GM12801 (cell line): Measurements from ENCODE around the gene DDX1.

ENCODE experiments used
- TF ChIP-seq, protein P1 (sequence below): IDR thresholded peaks from one replicate; pipeline ENCODE4 v1.5.1; 2011; ENCODE audit warnings: control low read depth; ENCODE audit not compliant: insufficient read length; ENCODE audit errors: extremely low read depth

Gene DDX1

DNA sequence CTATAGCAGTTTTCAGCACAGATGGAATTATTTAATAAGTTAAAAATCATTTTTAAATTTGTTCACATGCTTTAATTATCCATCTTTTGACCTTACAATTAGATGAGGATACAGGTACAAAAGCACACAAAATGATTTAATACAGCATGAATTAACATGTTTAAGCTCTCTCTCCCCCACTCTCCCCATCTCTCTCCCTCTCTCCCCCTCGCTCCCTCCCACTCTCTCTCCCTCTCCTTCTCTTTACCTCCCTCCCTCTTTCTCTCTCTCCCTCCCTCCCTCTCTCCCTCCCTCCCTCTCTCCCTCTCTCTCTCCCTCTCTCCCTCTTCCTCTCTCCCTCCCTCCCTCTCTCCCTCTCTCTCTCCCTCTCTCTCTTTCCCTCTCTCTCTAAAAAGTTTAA, 38.1 kb upstream of the DDX1 start:
- TF ChIP-seq, protein P1, sequence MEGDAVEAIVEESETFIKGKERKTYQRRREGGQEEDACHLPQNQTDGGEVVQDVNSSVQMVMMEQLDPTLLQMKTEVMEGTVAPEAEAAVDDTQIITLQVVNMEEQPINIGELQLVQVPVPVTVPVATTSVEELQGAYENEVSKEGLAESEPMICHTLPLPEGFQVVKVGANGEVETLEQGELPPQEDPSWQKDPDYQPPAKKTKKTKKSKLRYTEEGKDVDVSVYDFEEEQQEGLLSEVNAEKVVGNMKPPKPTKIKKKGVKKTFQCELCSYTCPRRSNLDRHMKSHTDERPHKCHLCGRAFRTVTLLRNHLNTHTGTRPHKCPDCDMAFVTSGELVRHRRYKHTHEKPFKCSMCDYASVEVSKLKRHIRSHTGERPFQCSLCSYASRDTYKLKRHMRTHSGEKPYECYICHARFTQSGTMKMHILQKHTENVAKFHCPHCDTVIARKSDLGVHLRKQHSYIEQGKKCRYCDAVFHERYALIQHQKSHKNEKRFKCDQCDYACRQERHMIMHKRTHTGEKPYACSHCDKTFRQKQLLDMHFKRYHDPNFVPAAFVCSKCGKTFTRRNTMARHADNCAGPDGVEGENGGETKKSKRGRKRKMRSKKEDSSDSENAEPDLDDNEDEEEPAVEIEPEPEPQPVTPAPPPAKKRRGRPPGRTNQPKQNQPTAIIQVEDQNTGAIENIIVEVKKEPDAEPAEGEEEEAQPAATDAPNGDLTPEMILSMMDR: no peak

DNA sequence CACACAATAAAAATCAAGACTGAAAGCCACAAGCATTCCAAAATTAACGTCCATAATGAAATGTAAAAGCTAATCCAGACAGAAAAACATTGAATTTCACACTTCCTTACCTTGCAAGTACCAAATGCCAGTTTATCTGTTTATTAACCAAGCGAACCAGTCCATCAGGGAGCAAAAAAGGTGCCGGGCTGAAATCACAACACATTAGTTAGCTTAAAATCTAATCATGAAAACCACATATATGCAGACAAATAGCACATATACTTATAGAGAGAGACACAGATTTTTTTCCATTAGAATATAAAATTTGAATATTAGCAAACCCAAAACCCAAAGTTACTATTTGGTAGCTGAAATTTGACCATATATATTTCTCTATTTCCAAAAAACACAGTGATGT, 37.7 kb upstream of the DDX1 start:
- TF ChIP-seq, protein P1: no peak

DNA sequence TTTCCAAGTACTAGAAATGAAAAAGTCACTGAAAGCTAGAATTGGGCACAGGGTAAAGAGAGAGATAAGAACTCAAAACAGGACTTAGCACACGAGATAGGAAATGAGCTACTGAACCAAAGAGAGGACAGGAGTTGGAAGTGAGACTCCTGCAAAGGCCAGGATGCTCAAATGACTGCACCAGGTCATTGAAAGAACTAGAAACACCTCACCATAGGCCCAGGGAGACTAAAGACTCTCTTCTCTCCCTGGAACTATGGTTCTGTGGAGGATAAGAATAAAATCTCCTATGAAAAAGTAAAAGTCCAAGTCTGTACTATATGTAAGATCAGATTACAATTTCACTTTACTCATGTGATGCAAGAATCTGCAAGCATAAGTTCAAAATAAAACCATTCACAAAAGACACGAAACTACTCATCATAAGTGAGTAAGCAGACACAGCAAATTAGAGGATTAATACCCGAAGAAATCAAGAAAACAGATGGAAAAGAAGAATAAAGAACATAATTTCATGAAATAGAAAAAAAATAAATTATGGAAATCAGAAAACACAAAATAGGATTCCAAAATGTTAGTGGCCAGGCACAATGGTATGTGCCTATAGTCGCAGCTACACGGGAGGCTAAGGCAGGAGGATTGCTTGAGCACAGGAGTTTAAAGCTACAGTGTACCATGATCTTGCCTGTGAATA, 37.0 kb upstream of the DDX1 start:
- TF ChIP-seq, protein P1: no peak

DNA sequence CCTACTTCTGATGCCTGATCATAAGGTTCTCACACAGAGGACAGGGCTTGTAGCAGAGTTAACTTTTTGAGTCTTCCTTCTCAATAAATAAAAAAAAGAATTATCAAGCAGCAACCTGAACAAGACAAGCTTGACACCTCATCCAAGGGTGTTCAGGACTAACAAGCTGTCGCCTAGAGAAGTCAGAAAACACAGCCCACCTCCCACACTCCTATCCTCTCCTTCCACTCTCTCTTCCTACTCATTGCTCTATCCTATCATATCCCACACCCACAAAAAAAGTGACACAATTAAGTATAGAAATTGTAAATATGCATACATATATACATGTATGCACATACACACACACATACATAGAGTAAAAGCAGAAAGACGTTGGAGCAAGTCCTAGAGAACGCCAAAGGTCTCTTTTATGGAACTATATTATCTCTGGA, 35.9 kb upstream of the DDX1 start:
- TF ChIP-seq, protein P1: no peak

DNA sequence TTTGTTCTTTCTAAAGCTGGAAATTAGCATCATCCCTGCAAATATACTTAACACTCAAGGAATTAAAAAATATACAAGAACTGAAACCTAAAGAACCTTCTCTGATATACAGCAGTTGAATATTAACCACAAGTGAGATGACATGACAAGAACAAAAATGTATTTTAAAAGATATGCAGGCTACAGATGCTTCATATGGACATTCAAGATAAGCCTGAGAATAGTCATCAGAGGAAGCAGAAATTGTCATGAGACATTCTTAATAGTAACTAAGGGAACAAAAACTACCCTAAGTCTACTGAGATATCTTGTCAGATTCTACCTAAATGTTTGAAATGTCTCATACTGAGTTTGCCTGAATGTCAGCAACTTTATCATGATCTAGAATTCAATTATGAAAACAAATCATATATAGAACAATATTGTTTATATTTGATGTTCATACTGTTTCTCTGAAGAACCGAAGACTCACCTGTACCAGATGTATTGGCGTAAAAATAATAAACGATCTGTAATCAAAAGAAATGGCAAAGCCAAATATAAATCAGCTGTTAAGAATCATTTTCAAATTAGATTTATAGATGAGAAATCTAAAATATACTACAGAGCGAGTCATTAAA, 35.2 kb upstream of the DDX1 start:
- TF ChIP-seq, protein P1: no peak

DNA sequence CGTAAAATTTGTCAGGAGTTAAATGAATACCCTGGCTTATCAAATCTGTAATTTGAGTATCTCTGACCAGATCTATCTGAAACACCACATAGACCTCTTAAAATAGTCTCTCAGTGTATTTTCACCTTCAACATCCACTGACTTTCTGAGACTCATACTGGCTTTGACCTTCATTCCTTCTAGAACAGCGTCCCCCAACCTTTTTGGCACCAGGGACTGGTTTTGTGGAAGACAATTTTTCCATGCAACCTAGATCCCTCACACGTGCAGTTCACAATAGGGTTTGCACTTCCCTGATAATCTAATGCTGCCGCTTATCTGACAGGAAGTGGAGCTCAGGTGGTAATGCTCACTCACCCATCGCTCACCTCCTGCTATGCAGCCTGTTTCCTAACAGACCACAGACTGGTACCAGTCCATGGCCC, 33.8 kb upstream of the DDX1 start:
- TF ChIP-seq, protein P1: no peak

DNA sequence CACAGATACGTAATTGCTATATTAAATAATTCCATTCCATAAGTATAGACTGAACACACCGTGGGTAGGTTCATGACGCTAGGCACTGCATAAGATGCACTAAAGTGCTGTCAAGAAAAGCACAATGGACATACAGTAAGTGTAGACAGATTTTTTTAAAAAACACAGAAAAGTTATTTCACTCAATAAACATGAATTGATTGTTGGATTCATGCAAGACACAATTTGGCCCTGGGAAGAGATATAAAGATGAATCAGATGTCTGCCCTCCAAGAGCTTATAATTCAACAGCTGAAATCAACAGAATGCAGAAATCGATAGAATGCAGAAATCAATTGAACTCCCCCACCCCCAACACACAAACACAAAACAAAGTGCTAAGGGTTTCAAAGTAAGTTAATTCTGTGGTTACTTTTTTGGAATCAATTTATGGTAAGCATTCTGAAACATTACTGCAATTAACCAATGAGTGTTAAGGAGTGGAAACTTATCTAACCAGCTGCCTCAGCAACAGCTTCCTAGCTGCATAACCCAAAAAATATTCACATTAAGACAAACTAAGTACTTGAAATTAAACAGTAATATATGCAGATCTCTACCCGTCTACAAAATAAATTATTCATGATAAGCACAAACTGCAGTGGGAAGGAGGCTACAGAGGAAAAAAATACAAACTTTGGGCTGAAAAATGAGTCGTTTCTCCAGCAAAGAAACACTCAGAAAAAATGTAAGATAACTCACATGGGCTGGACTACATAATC, 32.1 kb upstream of the DDX1 start:
- TF ChIP-seq, protein P1: no peak
